Activated B cell treated with CpG ODN at 0.5 μM for 24 hours (primary cell): ENCODE data around the gene GLT1D1. TPM values are rescaled to one million over a fixed set of nuclear protein-coding genes. Genes with fewer than 3 reads are reported as not detected.

Experiments used
- ATAC-seq: fragments of 200-7000 bp; cut with Tn5 transposase; one replicate; pipeline ENCODE4 v1.10.0; 2021; ENCODE audit warnings: low read depth, mild to moderate bottlenecking, moderate library complexity
- CTCF ChIA-PET: fragments of 350-600 bp; sonication (Branson Sonifier 250); formaldehyde crosslinking; loops from one replicate; lab custom pipeline; 2021; ENCODE audit warnings: antibody characterized with exemption; lab: Charles Lee
- POLR2A ChIA-PET: fragments of 350-600 bp; sonication (Branson Sonifier 250); formaldehyde crosslinking; loops from one replicate; lab custom pipeline; 2021; ENCODE audit warnings: antibody characterized with exemption; lab: Charles Lee
- DNase-seq: peaks from one replicate; pipeline ENCODE4 v3.0.0; 2022
- H3K27ac Mint-ChIP-seq: one replicate; pipeline ENCODE4 v1.8.0; 2020; ENCODE audit warnings: mixed read lengths
- H3K27me3 Mint-ChIP-seq: one replicate; pipeline ENCODE4 v1.8.0; 2021; ENCODE audit warnings: mixed read lengths
- H3K36me3 Mint-ChIP-seq: one replicate; pipeline ENCODE4 v1.8.0; 2021; ENCODE audit warnings: low read depth, mixed read lengths
- H3K4me1 Mint-ChIP-seq: one replicate; pipeline ENCODE4 v1.8.0; 2021; ENCODE audit warnings: mixed read lengths
- H3K4me3 Mint-ChIP-seq: one replicate; pipeline ENCODE4 v1.8.0; 2020; ENCODE audit warnings: mild to moderate bottlenecking, mixed read lengths
- H3K9me3 Mint-ChIP-seq: one replicate; pipeline ENCODE4 v1.8.0; 2020; ENCODE audit warnings: mixed read lengths
- CTCF ChIP-seq: fragments of 200-600 bp; IDR thresholded peaks from one replicate; pipeline ENCODE4 v1.8.0; 2022; ENCODE audit warnings: antibody characterized with exemption, mild to moderate bottlenecking
- intact Hi-C: fragments of 100-400 bp; cut with micrococcal nuclease; formaldehyde crosslinking; loops from one replicate; pipeline ENCODE4 v1.15.1; 2024
- total RNA-seq: library from RNA; stranded (reverse); gene quantifications from 2 replicates; pipeline ENCODE4 v1.2.3, GENCODE V29; 2022

GLT1D1 gene
- total RNA-seq, 1 donor from 2014 or later = not detected

DNA sequence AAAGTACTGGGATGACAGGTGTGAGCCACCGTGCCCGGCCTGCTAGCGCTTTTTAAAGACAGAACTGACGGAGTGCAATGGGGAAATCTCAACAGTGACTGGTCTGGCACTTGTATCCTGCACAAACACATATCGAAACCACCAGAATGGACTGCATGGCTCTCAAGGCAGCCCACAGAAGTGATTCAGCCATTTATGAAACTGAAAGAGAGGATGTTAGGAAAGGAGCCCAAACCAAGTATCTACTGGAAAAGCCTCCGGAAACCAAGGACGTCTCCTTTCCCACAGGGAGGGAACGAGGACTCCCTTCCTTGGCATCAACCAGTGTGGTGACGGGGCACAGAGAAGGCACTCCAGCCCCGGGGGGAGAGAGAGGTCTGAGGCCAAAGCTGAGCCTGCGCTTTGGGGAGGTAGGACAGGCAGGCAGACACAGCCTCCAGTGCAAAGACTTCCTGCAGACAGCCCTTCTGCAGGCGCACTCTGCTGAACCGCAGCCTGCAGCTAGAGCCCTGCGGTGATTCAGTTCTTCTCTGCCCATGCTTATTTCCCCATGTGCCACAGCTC, 46.0 kb upstream of the GLT1D1 start:
- POLR2A ChIA-PET = interaction anchor here (2.9 kb wide), 1 partner anchor 11 kb away, joined by 15 read pairs; no protein-coding TSS in a partner anchor
- peaks cover 63% of the 10 kb centered on the region for H3K4me1 Mint-ChIP-seq

GRCh38 chr12:128808651-128809050, 44.6 kb upstream of the GLT1D1 start:
- peak overlapping the region; percentile 87 for H3K27ac Mint-ChIP-seq
- H3K4me1 Mint-ChIP-seq = peaks cover 61% of the 10 kb centered on the region
- H3K9me3 Mint-ChIP-seq = no peaks in the 10 kb centered on the region
- no peaks in the 10 kb centered on the region for H3K27me3 Mint-ChIP-seq
- no peak for ATAC-seq
- peaks cover 74% of the 10 kb centered on the region for H3K36me3 Mint-ChIP-seq
- no peak for TF ChIP-seq CTCF
- no peak for DNase-seq
- no peak overlapping the region for H3K4me3 Mint-ChIP-seq
- intact Hi-C loops = no loop called here
- ChIA-PET POLR2A (interaction anchor here (3.7 kb wide), 1 partner anchor 15 kb away, joined by 42 read pairs; the partner anchor contains the start of gene SLC15A4), CTCF (no interaction called here)

More for the DNA sequence above, 46.0 kb upstream of the GLT1D1 start:
- CTCF ChIA-PET = no interaction called here
- Mint-ChIP-seq H3K4me3 (no peak overlapping the region), H3K27ac (no peak overlapping the region), H3K27me3 (no peaks in the 10 kb centered on the region), H3K9me3 (no peaks in the 10 kb centered on the region), H3K36me3 (peaks cover 79% of the 10 kb centered on the region)
- no peak for DNase-seq
- intact Hi-C loops = no loop called here
- ATAC-seq = no peak
- no peak for TF ChIP-seq CTCF

GRCh38 chr12:128810182-128811127, 42.8 kb upstream of the GLT1D1 start:
- Mint-ChIP-seq H3K36me3 (peaks cover 77% of the 10 kb centered on the region), H3K4me1 (peaks cover 67% of the 10 kb centered on the region), H3K9me3 (no peaks in the 10 kb centered on the region), H3K4me3 (peak overlapping the region; percentile 58), H3K27me3 (no peaks in the 10 kb centered on the region), H3K27ac (peak overlapping the region; percentile 87)
- CTCF ChIA-PET = interaction anchor here (1.2 to 2.8 kb wide), 5 partner anchors 9 to 27 kb away, joined by 3 to 24 read pairs (median 7); no protein-coding TSS in a partner anchor
- intact Hi-C loops = loop anchor here (1.0 kb wide), 4 partner anchors 8 to 20 kb away; no protein-coding TSS in a partner anchor
- POLR2A ChIA-PET = interaction anchor here (1.0 to 4.2 kb wide), 7 partner anchors 11 to 30 kb away, joined by 3 to 86 read pairs (median 32); partner anchors contain the start of gene SLC15A4
- no peak for DNase-seq
- ATAC-seq = peak; percentile 88
- TF ChIP-seq CTCF = no peak

GRCh38 chr12:128811806-128812205, 41.5 kb upstream of the GLT1D1 start:
- Mint-ChIP-seq H3K36me3 (peaks cover 70% of the 10 kb centered on the region), H3K27me3 (no peaks in the 10 kb centered on the region), H3K4me1 (peaks cover 73% of the 10 kb centered on the region), H3K4me3 (no peak overlapping the region), H3K9me3 (no peaks in the 10 kb centered on the region), H3K27ac (peak overlapping the region; percentile 63)
- CTCF ChIA-PET = interaction anchor here (1.3 to 2.8 kb wide), 2 partner anchors 8 to 9 kb away, joined by 3 to 14 read pairs; no protein-coding TSS in a partner anchor
- intact Hi-C loops = no loop called here
- ATAC-seq (no peak), DNase-seq (no peak)
- POLR2A ChIA-PET = interaction anchor here (3.2 to 4.2 kb wide), 4 partner anchors 9 to 18 kb away, joined by 13 to 86 read pairs (median 52); partner anchors contain the start of gene SLC15A4
- TF ChIP-seq CTCF = no peak
